ENCODE results near the gene SYT2.

DNA sequence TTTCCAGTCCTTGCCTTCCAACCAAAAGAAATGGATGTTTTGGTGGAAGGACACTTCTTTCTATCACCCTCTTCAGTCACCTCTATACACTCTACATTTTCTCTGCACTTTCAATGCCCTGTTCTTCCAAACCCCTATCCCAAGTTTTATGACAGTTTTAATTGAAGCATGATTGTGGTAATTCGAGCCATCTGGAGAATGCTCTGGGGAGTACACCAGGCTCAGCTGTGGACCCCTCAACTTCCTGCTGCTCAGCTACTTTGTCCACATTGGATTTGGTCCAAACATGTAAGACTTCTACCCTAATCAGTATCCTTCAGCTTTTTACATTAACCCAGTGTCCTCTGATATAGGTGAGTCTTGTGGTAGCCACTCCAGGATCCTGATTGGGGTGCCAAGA lies 129.6 kb downstream of the SYT2 start:
- no peak for TF ChIP-seq CTCF (IDR thresholded peaks at IDR 0.05)
- no peak for TF ChIP-seq ZFX (IDR thresholded peaks at IDR 0.05; ENCODE audit: borderline replicate concordance)
